Fibroblast of villous mesenchyme (primary cell): ENCODE measurements around the gene GIMAP5. TPM values are rescaled to one million over a fixed set of nuclear protein-coding genes. Genes with fewer than 3 reads are reported as not detected.

Experiments
- DNase-seq: peaks from one replicate; pipeline ENCODE4 v3.0.0-alpha.2; 2010; ENCODE audit warnings: low read depth
- H3K4me3 ChIP-seq: 2 replicates; pipeline ENCODE4 v1.5.1; 2011; ENCODE audit warnings: low read depth, mild to moderate bottlenecking, low read length
- total RNA-seq: library from RNA; depleted of rRNA; stranded (reverse); fragments of >200 nt; gene quantifications from 2 replicates; pipeline ENCODE4 v1.2.3, GENCODE V29; 2012
- TF ChIP-seq, protein P1 (sequence below): IDR thresholded peaks from 2 replicates; pipeline ENCODE4 v1.5.1; 2012; ENCODE audit warnings: low read depth, mild to moderate bottlenecking, low read length; ENCODE audit not compliant: insufficient read depth

Gene GIMAP5
- total RNA-seq, 1 donor = not detected

DNA sequence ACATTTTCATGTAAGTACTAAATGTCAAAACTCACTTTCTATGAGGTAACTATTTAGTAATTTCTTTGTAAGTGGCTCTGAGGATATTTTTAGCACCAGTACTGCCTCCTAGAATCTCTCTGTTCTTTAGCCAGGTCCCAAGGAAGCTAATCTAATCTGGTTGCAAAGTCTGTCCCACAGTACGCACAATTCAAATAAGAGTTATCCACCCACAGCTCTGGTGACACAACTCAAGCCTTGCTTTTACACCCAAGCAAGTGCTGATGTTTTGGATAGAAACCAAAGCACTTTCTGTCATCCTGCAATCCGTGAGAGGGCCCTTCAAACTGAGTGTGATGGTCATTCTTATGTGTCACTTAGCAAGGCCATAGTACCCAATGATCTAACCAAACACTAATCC lies 14.5 kb downstream of the GIMAP5 start:
- no peak for DNase-seq
- no peak overlapping the region for H3K4me3 ChIP-seq
- TF ChIP-seq, protein P1, sequence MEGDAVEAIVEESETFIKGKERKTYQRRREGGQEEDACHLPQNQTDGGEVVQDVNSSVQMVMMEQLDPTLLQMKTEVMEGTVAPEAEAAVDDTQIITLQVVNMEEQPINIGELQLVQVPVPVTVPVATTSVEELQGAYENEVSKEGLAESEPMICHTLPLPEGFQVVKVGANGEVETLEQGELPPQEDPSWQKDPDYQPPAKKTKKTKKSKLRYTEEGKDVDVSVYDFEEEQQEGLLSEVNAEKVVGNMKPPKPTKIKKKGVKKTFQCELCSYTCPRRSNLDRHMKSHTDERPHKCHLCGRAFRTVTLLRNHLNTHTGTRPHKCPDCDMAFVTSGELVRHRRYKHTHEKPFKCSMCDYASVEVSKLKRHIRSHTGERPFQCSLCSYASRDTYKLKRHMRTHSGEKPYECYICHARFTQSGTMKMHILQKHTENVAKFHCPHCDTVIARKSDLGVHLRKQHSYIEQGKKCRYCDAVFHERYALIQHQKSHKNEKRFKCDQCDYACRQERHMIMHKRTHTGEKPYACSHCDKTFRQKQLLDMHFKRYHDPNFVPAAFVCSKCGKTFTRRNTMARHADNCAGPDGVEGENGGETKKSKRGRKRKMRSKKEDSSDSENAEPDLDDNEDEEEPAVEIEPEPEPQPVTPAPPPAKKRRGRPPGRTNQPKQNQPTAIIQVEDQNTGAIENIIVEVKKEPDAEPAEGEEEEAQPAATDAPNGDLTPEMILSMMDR = no peak

DNA sequence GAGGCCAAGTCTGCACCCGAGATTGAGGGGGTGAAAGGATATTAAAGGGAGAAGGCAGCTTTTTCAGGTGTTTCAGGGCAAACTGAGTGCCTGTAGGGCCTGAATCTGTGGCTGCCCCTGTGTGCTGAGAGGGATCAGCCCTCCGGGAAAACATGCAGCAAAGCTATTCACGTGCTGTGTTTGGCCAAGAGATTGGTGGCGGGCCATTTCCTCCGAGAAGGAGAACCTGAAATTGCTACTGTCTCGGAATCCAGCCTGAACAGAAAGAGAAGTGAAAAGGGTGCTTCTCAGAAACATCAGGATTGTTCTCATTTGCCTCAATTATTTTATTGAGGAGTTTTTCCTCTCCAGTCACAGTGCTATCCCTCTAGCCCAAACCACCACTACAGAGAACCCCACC lies 16.0 kb downstream of the GIMAP5 start:
- no peak for DNase-seq
- no peak overlapping the region for H3K4me3 ChIP-seq
- TF ChIP-seq, protein P1 = no peak

DNA sequence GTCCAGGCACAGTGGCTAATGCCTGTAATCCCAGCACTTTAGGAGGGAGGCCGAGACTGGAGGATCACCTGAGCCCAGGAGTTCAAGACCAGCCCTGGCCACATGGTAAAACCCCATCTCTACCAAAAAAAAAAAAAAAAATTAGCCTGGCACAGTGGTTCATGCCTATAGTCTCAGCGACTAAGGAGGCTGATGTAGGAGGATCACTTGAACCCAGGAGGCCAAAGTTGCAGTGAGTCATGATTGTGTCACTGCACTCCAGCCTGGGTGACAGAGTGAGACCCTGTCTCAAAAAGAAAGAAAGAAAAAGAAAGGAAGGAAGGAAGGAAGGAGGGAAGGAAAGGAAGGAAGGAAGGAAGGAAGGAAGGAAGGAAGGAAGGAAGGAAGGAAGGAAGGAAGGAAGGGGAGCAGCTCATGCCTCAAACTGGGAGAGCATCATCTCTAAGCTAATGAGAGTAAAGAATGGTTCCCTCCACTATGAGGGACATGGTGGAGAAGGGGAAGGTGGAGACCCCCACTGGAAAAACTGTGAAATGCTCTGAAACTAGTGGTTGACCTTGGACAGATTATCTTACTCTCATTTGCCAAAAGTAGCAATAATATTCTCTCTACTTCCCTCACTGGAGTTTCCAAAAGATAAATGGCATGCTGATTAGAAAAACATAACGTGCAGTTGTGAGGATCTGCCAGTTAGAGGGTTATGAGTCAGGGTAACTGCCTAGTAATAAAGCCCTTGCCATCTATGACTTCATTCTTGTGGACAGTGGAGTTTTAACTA lies 16.8 kb downstream of the GIMAP5 start:
- no peak for DNase-seq
- TF ChIP-seq, protein P1 = peak; percentile 23
- H3K4me3 ChIP-seq = no peak overlapping the region

DNA sequence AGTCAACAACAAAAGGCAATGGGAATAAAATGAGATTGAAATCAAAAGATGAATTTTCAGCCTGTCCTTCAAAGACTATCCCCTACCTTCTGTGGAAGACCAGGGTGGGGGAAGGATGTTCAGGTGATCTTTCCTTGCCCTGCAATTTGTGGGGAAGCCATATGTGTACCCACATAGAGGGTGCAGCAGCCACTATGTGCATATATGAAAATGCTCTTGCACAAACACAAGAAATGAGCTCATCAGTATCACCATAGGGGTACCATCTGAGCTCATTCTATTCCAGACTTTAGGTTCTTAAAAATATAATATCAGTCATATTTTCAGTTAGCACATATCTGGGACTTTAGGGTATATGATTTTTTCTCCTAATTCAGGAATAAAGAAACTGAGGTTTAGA lies 17.7 kb downstream of the GIMAP5 start:
- no peak overlapping the region for H3K4me3 ChIP-seq
- TF ChIP-seq, protein P1 = no peak
- no peak for DNase-seq

DNA sequence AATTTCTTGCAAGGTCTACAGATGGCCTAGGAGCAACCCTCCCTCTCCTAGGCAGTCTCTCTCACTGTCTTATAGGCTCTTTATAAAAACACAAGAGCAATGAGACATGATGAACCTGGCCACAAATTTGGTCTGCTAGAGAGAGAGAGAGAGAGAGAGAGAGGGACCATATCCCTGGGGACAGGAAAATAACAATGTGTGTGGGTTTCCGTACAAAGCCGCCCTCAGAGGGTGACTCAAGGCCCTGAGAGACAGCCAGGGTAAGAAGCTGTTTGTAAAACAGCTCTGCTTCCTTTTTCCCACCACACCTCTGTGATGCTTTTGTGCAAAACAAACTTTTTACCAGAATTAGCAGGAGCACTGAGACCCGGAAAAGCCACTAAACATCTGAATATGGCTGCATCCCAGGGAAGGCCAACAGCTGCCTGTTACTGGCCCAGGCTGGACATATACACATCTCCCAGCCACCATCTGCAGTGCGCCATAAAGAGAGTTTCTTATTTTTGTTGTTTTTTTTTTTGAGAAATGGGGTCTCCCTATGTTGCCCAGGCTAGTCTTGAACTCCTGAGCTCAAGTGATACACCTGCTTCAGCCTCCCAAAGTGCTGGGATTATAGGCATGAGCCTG lies 18.4 kb downstream of the GIMAP5 start:
- no peak overlapping the region for H3K4me3 ChIP-seq
- DNase-seq = no peak
- TF ChIP-seq, protein P1 = no peak

DNA sequence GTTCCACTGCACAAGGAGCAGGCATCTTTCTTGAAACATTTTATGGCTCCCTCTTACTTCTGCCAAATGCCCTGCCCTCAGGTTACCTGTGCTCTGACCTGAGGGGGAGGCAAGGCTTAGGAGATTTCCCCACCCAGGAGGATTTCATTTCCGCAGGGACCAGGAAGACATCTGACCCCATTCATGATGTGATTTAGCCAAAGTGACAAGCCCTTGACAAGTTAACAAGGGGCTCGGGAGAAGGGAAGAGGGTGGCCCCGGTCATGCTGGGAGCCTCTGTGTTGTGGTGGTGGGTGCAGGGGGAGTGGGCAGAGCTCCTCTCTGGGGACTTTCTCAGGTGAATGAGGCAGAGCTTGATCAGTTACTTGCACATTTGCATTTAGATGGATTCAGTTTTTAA lies 18.9 kb downstream of the GIMAP5 start:
- TF ChIP-seq, protein P1 = no peak
- no peak overlapping the region for H3K4me3 ChIP-seq
- DNase-seq = no peak
